Measurements from ENCODE around the gene NSUN7.
"Not testable (repeated sequence)": the region's sequence is repeated elsewhere in the genome, so short reads cannot be mapped to it uniquely, and the experiment has no call there.

The NSUN7 gene, protein sequence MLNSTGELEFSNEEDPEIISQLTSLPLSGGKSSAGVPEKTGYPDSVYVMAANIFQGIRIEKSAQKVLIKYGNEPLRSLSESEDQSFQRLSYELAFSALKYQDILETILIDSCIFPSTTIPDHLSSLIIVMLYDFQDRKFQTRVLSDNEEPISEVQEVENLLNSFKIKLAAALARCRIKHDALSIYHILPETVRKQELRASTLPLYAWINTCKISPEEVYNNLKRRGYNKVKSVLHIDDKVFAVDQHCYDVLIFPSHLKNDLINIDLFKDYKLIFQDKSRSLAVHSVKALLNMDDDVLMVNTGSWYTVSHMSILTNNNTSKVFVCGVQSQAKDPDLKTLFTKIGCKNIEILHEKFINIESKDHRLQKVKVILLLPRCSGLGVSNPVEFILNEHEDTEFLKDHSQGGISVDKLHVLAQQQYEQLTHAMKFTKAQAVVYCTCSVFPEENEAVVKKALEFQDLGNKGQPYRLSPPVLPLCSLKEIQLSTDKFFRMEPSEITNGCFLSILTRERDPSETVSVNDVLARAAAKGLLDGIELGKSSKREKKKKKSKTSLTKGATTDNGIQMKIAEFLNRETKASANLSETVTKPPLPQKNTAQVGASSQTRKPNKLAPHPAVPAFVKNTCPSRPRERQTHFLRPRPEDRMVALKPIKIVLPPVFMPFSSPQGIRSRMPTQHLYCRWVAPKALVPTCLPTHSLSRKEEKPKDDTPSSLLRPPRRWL

DNA sequence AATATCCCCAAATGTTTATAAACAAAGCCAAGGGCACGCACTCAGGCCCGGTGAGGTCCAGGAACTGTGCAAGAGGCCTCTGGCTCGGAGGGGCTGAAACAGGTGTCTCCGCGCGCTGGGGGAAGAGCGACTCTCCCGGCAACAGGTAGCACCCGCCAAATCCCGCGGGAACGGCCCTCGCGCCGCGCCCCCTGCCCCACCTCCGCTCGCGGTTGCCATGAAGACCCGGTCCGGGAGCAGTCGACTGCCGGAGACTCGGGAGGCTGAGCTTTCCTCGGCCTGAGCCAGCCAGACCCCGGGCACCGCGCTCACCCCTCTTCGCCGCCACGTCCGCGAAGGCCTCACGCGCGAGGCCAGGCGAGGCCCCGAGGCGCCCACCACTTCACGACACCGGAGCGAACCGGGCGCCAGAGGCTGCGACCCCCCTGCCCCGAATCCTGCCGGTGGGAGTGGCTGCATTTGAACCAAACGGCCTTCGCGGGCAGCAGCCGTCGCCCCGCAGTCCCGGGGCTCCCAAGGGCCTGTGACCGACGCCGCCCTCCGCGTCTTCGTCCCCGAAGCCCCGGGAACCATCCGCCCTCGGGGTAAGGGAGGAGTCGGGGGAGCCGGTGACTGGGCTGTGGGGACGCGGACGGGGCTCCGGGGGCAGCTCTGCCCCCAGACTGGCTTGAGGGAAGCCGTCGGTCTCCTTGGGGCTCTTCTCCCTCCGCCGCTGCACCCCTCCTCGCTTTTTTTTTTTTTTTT, at the start of gene NSUN7:
Gene NSUN7 (plus strand): TSS at position 239 of the 744 bp plus-strand sequence. CDS start 739 bp downstream, outside the sequence.
- DNase-seq = no peak

DNA sequence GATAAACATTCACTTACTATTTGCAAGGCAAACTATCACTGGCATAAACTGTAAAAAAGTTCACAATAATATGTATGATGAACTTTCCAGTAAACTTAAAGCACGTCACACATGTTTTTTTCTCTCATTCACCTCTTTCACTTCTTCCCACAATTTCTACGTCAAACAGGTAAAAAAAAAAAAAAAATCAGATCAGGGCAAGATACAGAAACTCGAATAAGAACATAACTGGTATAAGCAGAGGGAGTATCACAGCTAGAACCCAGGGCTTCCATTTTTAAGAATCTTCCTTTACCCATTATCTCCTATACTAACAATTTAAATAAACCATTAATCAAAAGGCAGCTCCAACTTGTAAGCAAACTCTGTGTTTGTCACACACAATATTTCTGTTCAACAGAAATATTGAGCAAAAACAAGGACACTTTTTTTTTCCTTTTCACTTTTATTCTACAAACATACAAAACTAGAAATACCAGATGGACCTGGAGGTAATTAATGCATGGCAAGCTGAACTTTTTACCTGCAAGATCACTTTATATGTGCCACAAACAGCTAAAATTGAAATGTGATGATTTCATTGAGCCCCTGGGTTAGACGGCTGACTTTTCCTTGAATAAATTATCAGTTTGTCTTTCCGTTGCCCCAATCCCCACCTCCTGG, 47.5 kb upstream of the NSUN7 start:
- DNase-seq = no peak

DNA sequence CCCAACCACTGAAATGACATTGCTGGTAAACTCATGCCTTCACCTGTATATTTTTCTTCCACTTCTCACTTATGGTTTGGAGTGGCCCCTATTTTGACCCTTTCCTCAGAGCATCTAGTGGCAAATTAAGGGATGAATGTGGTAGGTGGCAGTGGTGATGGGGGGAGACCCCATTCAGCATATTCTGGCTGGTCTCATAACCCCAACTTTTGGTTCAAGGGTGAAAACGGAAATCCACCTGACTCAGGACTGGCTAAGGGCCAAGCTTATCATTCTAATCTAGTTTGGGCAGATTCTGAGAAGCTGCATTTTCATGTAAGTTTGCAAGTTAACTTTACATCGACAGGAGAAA, 47.0 kb upstream of the NSUN7 start:
- no peak for DNase-seq

DNA sequence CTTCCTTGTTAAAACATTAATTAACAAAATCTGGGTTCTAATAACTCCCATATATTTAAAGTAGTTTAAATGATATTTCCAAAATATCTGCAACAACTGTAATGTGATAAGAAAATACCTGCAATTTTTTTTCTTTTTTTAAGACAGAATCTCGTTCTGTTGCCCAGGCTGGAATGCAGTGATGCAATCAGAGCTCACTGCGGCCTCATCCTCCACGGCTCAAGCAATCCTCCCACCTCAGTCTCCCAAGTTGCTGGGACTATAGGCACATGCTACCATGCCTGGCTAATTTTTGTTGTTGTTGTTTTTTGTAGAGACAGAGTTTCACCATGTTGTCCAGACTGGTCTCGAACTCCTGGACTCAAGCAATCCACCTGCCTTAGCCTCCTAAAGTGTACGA, 45.7 kb upstream of the NSUN7 start:
- DNase-seq = peak; percentile 48

DNA sequence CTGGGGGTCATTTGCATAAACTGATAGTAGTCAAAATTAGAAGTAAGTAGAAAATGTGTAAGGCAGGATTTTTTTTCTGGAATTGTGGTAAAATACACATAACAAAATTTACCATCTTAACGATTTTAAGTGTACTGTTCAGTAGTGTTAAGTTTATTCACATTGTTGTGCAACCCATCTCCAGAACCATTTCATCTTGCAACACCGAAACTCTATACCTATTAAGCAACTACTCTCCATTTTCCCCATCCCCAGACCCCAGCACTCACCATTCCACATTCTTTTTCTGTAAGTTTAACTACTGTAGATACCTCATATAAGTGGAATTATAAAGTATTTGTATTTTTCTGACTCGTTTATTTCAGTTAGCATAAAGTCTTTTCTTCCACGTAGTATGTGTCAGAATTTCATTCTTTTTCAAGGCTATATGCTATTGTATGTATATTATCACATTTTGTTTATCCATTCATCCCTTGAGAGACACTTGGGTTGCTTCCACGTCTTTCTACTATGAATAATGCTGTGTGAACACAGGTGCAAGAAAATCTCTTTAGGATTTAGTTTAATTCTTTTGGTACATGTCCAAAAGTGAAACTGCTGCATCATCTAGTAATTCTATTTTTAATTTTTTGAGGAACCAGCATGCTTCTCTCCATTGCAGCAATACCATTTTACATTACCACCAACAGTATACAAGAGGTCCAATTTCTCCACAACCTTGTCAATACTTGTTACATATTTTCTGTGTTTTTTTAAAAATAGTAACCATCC, 39.1 kb upstream of the NSUN7 start:
- no peak for DNase-seq

DNA sequence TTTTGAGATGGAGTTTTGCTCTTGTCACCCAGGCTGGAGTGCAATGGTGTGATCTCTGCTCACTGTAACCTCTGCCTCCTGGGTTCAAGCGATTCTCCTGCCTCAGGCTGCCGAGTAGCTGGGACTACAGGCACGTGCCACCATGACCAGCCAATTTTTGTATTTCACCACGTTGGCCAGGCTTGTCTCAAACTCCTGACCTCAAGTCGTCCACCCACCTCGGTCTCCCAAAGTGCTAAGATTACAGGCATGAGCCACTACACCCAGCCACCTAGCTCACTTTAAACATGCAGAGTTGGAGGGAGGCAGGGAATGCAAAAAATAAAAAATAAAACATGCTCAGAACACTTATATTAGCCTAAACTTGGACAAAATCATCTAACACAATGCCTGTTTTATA, 36.8 kb upstream of the NSUN7 start:
- DNase-seq = not testable (repeated sequence)

DNA sequence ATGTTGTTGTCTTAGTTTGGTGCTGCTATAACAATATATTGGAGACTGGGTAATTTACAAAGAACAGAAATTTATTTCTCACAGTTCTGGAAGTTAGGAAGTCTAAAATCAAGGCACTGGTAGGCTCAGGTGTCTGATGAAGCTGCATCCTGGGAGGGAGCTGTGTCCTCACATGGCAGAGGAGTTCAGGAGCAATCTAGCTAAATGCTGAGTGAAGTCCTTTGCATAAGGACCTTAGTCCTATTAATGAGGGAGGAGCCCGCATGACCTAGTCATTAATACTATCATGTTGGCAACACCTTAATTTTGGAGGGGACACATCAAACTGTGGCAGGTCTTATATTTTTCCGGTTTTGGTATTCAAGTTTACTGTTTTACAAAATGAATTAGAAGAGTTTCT, 36.0 kb upstream of the NSUN7 start:
- no peak for DNase-seq

DNA sequence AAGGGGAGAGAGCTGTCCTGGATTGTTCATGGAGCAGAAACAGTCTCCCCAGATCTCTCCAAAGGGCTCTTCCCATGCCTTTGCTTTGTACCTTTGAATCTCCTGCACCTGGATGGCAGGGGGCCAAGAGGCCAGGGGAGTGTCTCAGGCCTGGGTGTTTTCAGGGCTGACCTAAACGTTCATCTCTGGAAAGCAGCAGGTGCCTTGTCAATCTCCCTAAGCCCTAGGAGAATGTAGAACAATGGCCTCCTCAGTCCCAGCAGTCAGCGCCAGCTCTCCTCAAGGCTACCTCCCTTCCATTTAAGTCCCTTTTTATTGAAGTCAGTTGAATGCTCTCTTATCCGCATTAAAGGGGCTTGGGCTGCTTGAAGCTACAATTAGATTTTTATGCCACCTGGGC, 31.2 kb upstream of the NSUN7 start:
- DNase-seq = no peak

DNA sequence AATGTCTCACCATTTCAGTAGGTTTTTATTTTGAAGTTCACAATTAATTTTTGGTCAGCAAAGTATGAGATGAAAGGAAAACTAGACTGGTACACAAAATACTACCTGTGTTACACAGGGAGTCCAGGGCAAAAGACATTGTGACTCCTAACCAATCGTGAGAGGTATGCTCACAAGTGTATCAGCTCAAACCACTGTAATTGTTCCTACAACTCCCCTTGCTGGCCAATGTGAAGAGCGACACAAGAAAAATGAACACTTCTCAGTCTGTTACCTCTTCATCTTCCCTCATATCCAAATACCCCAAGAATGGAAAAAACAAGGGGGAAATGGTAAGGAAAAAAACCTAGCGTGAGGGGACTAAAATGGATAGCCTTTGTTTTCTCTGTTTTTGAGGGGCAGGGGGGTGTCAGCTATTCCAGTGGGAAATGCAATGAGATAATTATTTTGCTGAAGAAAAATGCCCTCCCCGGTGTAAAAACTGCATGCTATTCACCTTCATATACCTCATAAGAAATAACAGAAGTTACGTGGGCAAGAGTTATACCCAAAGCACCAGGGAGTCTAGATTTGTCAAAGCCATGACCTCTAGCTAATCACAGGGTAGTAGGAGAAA, 30.6 kb upstream of the NSUN7 start:
- DNase-seq = peak; percentile 47

DNA sequence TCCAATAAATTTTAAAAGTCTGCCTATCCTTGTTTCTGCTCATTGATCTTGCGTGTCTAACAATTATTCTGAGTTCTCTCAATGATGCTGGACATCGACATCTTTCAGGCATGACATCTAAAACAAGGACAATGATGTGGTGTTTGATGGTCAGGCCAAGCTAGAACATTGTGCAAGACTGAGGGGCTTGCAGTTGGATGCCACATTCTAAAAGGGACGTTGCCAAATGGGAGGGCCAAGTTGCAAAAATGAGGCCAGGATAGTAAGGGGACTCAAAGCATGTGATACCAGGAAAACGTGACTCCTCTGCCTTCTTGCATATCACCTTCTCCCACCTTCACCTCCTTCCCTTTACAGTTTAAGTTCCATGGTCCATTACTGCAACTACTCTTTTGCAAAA, 29.4 kb upstream of the NSUN7 start:
- DNase-seq = no peak

DNA sequence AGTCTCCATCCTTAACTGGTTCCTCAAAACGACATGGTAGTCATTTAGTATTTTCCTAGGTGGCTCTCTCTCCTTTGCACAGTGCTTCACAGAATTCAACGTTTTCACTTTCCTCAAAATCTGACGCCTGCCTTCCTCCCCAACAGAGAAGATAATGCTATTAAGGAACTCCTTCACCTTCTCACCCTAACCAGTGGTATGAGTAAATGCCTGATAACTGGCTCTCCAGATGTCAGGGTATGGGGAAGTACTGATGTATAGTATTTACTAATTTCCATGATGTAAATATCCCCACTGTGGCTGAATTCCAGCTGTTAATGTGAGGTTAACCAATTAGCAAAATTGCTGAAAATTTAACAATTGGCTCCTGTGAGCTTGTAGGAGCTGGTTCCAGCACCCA, 28.8 kb upstream of the NSUN7 start:
- DNase-seq = no peak

DNA sequence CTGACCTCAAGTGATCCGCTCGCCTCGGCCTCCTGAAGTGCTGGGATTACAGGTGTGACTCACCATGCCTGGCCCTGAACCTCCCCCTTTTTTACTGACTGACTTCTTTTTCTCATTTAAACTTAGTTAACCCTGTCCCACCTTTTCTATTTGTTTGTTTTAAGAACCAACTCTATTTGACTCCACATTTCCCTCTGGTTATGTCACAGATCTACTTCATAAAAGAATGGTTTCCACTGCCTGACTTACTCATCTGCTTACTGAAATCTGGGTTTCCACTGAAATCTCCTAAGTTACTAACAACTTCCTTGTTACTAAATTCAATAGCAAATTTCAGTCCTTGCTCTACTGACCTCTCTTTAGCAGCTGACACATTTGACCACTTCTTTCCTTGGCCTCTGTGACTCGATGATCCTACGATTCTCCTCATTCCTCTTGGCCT, 28.0 kb upstream of the NSUN7 start:
- peak; percentile 12 for DNase-seq

DNA sequence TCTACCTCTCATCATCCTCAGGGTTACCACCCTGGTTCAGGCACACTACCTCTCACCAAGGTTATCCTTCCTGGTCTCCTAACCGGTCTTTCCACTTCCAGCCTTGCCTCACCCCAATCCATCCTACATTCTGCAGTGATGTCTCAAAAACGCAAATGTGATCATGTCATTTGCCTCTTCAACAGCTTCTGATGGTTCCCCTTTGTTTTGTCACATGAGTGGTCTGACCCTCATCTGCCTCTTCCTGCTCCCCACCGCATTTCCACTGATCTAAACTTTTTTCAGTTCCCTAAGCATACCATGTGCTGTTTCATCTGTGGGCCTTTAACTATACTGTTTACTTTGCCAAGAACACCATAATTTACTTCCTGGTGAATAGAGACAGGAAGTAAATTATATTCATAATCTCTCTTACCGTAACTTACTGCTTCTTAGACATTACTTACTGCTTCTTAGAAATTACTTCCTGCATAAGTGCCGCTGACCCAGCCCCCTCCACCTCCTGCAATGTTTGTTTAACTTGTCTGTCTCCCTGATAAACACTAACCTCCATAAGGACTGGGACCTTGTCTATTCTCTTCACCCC, 27.1 kb upstream of the NSUN7 start:
- DNase-seq = no peak

DNA sequence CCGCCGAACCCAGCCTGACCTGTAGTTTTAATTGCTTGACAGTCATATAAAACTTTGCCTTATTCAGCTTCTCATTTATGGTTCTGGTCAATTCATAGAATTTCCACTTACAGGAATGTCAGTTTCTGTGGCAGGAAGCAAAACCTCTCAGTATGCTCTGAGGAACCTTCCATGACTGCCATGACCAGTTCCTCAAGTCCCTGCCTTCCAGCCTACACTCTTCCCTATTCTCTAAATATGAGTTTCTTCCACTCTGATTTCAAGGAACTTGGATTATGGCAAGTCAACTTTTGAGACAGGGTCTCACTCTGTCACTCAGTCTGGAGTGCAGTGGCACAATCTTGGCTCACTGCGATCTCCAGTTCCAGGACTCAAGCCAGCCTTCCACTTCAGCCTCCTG, 26.0 kb upstream of the NSUN7 start:
- DNase-seq = no peak

DNA sequence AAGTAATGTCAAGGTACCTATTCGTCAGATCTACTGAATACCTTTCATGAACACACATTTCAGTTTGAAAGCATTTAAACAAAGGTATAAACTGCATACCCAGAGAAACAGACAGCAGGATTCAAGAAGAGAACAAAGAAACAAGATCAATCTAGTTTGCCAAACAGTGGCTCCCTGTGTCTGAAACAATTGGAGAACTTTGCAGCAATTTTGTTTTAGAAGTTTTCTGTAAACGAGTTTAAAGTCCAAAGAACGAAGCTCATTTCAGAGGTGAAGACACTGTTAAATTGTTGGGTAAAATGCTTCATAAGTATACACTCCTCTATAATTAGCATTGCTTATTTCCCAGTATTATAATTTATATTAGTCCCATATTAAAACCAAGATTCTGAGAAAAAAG, 21.4 kb upstream of the NSUN7 start:
- no peak for DNase-seq

DNA sequence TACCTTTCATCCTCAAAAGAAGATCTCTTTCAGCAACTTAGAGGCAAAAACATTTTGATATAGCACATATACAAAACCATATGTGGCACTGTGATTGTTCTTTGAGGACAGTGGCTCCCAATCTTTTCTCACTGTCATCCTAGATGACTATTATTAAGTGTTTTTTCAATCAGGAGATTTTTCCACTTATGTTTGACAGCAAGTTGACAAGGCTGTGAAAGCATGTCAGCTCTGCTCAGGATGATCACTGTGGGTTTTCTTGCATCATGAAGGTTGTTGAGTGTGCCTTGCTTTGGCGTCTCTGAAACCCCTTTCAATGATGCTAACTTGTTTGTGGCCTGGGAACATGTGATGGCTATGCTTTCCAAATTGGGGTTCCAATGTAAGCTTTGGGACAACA, 20.2 kb upstream of the NSUN7 start:
- DNase-seq = no peak

DNA sequence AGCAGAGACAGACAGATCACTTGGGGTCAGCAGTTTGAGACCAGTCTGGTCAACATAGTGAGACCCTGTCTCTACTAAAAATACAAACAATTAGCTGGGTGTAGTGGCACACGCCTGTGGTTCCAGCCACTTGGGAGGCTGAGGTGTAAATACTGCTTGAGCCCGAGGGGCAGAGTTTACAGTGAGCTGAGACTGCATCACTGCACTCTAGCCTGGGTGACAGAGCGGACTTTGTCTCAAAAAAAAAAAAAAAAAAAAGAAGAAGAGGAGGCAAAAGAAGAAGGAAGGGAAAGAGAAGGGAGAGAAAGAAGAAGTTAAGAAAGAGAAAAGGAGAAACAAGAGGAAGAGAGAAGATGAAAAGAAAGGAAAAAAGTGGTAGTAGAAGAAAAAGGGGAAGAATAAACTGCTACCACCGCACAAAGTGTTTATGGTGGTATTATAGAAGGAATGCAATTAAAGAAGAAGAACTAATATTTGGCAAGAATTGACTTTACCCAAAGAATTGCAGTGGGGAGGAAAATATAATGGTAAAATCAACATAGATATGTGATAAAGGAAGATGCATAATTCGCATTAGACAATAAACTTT, 19.6 kb upstream of the NSUN7 start:
- no peak for DNase-seq

DNA sequence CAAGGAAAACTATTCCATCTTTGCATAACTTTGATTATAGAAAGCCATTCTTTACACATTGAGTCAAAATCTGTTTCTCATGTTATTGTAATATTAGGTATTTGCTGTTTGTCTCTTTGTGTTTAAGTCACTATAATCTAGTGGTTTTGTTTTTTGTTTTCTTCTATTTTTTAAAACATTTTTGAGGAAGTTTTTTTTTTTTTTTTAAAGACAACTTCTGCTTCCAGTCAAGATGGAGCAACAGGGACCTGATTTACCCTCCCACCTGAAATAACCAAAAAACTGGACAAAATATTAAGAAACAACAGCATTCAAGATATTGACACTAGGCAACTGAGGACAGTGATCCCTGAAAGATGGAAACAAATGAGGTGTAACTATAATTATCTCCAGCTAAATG, 18.4 kb upstream of the NSUN7 start:
- DNase-seq = no peak

DNA sequence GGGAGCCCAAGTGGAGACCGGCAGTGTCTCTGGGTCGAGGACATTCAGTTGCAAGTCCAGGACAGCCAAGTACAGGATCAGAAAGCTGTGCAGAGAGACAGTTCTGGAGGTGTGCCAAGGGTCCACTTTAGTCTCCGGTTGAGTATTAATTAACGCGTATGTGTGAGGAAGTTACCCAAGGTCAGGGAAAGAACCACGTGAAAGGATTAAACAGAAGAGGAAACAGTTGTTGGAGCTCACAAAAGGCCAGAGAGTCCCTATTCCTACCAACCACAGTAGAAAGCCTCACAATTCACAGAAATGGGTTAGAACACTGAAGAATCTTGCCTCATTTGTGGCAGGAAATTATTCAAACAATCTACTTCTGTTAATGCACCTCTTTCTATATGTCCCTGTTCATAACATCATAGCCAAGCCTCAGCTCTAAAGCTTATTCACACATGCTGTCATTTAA, 17.9 kb upstream of the NSUN7 start:
- DNase-seq = no peak

DNA sequence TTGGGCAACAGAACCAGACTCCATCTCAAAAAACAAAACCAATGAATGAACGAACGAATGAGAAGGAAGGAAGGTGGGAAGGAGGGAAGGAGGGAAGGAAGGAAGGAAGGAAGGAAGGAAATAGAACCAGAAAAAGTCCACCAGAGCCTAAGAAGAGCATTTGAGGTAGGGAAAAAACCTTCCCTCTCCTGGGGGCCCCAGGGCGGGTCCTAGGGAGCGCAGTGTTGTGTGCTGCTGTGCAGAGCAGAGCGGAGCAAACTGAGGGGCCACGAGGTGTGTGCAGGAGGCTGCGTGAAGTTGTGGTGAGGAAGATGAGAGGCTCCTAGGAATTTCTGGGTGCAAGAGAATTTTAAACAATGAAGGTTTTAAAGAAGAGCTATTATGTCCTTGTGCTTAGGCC, 16.0 kb upstream of the NSUN7 start:
- DNase-seq = no peak

DNA sequence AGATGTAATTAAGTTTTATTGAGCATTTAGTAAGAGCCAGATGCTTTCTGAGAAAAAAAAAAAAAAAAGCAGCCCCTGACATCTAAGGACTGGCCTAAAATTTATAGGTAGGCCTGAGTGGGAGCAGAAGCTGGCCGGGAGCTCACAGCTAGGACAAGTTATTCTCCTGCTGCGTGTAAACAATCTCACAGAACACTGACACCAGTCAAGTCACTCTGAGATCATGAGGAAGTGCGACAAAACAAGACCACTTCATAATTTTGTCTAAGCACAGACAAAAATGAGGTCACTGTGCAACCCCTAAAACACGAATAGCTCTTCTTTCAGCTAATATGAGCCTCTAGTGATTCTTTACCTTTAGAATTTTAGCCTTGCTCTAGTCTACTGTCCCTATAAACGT, 15.3 kb upstream of the NSUN7 start:
- DNase-seq = no peak
